ENCODE results near the gene ABCG1.
"Not testable (repeated sequence)": the region's sequence is repeated elsewhere in the genome, so short reads cannot be mapped to it uniquely, and the experiment has no call there.

Gene ABCG1

DNA sequence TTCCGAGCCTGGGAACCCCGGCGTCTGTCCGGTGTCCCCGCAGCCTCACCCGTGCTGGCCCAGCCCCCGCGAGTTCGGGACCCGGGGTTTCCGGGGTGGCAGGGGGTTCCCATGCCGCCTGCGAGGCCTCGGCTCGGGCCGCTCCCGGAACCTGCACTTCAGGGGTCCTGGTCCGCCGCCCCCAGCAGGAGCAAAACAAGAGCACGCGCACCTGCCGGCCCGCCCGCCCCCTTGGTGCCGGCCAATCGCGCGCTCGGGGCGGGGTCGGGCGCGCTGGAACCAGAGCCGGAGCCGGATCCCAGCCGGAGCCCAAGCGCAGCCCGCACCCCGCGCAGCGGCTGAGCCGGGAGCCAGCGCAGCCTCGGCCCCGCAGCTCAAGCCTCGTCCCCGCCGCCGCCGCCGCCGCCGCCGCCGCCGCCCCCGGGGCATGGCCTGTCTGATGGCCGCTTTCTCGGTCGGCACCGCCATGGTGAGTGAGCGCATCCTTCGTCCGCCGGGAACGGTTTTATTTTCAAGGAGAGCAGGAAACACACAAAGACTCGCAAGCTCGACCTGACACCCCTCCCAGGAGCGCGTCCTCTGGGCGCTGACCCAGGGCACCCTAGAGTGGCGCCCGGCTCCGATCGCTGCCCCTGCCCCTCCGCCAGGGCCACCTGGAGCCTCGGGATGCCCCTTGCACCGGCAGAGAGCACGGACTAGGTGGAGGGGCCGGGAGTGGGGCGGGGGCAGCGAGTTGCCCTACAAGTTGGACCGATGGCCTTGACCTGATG is at the start of gene ABCG1:
TSS of gene ABCG1 (plus strand) at position 305 of the 770 bp plus-strand sequence. CDS start at position 428, 123 bp downstream.
- DNase-seq = peak; percentile 23

DNA sequence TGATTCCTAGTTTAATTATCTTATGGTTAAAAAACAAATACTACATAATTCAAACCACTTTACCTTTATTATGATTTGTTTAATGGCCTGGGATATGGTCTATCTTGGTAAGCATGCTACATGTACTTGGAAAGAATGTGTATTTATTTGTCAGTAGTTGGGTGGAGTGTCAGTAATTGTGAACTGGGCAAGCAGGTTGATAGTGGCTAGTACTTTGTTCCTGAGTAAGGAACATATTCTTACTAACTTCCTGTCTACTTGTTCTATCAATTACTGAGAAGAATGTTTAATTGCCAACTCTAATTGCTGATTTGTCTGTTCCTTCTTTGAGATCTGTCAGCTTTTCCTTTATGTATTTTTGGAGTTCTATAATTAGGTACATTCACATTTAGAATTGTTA is 49.2 kb upstream of the ABCG1 start:
- DNase-seq = no peak

DNA sequence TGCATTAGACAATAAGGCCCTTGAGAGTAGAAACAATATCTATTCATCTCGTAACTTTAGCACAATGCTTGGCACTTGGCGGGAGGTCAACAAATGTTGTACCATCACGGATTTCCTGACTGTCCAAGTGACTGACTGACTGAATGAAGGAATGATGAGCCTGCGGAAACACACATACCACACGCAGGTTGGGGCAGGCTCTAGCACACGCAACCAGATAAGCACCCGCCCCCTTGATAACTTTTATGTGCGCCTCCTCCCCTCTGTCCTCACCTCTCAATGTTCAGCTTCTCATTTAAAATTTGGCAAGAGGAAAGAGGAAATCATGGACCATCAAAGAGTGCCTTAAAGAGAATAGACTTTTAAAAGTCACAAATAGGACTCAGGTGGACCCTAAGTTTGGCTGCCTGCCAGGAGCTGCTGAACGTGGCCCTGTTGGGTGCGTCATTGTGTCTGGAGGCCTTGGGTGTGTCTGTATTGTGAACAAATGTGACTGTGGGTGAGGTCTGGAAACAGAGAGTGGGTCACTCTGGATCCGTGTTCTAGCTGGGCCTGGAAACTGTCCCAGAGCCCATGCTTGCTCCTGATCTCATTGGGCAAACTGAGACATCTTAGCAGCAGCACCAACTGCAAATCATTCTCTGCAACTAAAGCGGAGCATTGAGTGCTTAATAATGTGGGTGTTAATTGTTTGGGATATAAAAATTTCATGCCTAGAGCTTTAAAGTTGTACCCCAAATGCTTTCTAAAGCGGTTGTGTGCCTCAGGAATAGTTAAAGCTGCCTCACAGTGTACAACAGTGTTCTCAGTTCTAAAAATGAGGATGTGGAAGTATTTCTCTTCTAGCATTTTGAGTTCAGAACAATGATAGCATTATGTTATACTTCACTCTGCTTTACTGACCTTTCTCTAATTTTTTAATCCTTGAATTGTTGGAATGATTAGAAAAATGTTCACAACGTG is 47.6 kb upstream of the ABCG1 start:
- DNase-seq = no peak

DNA sequence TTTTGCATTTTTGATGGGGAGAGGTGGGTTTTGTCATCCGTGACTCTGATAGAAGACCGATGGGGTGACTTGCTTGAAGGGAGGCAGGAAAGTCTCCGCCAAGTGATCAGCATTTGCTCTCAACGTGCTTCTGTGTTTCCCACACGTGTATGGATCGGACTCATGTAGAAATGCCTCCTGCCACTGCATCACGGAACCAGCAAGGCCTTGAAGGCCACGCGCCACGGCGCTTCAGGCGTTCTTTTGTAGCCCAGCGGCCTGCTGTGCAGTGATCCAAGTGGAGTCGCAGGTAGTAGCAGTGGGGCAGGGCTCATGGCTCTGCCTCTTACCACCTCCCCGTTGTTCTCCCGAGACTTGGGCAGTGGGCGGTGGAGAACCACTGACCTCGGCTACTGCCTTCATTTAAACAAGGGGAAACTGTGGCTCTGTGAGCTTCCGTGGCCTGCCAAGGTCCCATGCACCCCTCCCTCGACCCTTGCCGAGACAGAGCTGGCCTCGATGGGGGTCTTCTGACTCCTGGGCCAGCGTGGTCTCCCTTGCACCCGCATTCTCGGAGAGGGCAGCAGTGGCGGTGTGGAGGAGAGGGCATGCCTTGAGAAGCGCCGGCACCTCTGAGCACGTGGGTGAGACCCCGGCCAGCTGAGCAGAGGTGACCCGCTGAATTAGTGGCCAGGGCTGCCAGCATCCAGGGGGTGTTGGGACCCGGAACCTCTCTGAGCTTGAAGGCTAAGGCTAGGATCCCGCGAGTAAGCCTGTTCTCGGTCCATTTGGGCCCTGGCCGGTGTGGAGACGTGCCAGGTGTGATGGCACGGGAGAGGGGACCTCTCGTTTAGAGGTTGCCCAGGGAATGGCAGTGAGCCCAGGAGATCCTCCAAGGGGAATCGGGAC is 46.1 kb upstream of the ABCG1 start:
- no peak for DNase-seq

DNA sequence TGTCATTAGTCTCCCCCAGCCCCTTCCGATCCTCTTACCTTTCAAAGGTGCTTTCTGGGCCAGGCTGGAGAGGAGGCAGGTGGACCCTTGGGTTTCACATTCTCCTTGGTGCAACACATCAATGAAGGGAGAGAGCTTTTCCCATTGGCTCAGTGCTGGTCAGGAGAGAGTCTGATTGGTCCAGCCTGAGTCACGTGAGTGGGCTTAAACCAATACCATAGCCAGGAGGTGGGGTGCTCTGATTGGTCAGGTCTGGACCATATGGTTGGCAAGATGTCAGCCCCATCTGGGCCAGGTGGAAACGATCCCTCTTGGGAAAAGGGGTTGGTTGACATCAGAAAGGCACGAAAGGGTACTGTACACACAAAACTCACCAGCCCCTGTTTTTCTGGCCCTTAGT is 44.8 kb upstream of the ABCG1 start:
- DNase-seq = no peak

DNA sequence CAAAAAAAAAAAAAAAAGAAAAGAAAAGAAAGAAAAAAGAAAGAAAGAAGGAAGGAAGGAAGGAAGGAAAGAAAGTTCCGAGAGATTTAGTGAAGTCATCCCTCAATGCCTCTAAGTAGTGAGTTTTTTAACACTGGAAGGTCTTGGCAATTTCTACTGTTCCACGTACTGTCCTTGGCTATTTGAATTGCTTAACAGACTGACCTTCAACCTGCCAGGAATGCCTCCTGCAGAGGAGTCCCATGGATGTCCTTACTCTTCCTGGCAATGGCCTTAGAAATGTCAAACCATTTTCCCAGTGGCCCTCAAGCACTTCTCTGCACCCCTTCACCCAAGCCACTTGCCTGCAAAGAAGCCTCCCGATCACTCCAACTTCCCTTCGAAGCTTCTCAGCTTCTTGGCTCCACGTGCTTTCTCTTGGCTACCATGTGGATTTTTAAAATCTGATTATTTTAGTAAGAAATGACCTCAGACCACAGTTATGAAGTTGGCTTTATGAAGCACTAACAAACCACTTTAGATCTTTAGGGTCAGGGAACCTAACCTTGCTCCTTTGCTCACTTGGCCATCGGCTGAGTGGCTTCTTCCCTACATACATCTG is 43.7 kb upstream of the ABCG1 start:
- DNase-seq = no peak

DNA sequence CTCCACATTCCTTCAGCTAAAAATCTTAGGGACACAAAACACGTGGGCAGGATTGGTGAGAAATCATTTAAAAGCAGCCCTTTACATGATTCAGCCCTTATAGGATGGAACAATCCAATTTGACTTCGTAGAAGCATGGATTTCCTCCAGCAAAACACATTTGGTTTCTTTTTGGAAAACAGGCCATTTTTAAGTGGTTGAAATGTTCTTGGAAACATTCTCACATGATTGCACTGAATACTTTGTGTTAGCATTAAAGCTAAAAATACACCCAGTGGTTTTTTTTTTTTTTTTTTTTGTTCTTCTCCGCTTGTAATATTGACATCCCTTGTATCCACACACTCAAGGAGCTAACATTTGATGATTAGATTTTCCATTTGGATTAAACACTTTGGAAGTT is 42.1 kb upstream of the ABCG1 start:
- no peak for DNase-seq

DNA sequence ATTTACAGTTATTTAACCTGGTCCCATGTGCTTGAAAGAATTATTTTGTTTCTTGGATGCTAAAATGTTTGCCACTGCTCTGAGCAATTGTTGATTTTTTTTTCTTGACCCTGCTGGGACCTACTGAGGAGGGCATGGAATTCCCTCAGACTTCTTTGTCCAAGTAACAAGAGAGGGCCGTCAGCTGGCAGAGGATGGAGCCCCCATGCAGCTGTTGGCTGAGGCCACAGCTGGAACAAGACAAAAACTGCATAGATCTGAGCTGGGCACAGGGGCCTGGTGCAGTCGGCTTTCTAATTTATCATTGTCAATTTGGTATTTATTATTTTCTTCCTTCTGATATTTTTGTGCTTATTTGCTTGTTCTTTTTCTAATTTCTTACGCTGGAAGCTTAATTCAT is 39.6 kb upstream of the ABCG1 start:
- DNase-seq = no peak

DNA sequence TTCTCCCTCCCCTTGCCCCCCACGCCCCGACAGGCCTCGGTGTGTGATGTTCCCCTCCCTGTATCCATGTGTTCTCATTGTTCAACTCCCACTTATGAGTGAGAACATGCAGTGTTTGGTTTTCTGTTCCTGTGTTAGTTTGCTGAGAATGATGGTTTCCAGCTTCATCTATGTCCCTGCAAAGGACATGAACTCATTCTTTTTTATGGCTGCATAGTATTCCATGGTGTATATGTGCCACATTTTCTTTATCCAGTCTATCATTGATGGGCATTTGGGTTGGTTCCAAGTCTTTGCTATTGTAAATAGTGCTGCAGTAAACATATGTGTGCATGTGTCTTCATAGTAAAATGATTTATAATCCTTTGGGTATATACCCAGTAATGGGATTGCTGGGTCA is 38.9 kb upstream of the ABCG1 start:
- not testable (repeated sequence) for DNase-seq

DNA sequence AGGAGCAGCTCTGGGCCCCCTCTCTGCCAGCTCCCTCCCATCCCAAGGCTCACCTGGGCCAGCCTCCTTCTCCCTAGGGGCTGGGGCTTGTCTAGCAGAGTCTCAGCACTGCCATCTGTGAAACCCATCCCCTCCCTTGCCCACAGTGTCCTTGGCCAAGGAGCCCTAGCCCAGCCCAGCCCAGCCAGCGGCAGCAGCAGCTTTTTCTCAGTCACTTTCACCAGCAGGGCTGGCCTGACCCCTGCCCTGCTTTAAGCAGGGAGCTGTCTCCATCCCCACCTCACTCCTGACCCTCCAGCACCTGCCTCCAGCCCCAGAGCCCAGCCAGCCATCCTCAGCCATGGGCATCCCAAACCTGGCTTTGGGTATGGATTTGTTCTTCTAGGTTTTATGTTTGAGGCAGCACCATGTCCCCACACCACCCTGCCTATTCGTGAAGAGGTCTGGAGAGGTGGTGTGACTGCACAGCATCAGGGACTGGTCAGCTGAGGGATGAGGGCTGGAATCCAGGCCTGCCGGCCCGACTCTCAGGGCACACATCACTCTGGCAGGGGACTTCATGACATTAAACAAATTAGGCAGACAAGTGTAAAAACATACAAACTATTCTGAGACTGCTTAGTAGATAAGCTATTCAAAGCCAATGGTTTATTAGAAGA is 36.1 kb upstream of the ABCG1 start:
- no peak for DNase-seq

DNA sequence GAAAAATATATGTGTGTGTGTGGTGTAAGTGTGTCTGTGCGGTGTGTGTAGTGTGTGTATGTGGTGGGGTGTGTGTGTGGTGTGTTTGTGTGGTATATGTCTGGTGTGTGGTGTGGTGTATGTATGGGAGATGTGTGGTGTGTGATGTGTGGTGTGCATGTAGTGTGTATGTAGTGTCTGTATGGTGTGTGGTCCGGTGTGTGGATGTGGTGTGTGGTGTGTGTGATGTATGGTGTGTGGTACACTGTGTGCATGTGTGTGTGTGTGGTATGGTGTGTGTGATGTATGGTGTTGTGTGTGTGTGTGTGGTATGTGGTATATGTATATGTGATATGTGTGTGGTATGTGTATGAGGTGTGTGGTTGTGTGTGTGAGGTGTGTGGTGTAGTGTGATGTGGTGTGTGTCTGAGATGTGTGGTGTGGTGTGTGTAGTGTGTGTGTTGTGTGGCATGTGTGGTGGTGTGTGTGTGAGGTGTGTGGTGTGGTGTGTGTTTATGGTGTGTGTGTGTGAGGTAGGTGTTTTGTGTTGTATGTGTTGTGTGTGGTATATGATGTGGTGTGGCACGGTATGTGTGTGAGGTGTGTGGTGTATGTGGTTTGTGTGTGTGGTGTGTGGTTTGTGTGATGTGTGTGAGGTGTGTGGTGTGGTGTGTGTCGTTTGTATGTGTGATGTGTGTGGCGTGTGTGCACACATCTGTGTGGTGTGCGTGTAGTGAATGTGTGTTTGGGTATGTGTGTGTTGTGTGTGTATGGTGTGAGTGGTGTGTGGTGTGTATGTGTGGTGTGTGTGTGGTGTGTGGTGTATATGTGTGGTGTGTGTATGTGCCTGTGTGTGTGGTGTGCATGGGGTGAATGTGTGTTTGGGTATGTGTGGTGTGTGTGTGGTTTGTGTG is 35.3 kb upstream of the ABCG1 start:
- DNase-seq = no peak

DNA sequence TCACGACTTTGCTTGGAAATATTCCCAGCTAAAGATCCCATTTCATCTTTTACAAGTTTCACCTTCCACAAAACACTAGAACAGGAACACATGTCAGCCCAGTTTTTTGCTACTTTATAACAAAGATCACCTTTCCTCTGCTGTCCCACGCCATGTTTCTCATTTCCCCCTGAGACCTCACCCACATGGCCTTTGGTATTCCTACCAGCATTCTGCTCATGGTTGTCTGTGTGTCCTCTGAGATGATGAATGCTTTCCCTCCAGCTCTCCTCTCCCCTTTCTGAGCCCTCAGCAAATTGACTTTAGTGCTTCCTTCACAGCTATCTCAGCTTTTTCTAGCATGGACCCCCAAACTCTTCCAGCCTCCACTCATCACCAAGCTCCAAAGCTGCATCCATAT is 32.3 kb upstream of the ABCG1 start:
- no peak for DNase-seq

DNA sequence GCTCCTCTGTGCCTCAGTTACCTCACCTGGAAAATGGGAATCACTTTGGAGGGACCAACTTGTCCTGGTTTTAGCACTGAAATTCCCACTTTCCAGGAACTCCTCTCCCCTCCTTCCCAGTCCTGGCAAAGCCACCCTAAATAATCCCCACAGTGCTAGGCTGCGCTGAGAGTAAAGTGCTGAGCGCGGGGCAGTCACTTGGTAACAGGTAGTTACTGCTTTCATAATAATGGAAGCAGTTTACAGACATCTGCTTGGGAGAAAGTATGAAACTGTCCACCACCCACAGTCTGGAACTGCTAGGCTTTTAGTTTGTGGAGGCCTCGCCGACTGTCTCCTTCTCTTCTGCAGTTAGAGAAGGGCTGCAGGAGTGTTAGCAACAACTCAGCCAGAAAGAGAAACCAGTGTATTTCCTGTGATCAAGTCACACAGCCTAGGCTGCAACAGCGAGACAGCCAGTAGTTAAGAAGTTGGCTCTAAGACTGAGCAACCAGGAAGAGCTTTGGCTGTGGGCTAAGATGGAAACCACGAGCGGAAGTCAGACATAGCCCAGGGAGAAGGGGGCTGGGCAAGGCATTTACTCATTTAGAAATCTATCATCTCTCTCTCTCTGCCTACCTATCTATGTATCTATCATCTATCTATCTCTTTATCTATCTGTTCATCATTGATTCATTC is 30.8 kb upstream of the ABCG1 start:
- DNase-seq = no peak

DNA sequence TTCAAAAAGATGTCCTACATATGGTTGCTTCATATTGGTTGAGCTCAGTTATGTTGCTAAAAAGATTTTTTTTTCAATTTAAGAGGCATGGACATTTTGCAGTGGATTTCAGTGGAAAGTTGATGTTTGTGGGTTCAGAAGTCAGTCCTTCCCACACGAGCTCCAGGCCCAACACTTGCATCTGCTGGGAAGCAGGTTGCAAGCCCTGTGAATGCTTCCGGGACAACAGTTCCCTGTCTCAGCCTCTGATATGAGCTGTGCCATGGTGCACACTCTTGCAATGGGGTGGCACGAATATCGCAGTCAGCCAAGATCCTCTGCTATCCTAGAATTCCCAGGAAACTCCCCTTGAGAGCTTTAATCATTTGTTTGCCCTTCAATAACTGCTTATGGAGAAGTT is 30.3 kb upstream of the ABCG1 start:
- no peak for DNase-seq

DNA sequence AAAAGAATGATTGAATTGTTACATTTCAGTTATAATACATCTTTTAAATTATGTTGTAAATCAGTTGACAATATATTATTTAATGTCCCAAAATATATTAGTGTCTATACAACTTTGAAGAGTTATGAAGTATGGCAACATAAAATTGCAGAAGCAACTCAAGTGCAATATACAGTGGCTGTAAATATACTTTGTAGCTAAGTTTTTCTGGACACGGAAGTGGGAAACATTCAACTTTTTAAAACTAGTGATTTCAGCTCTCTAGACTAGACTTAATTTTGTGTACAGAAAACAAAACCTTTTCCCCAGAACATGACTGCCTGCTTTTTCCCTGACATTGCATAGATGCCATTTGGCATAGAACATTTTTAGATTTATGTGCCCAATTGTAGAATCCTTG is 29.5 kb upstream of the ABCG1 start:
- no peak for DNase-seq

DNA sequence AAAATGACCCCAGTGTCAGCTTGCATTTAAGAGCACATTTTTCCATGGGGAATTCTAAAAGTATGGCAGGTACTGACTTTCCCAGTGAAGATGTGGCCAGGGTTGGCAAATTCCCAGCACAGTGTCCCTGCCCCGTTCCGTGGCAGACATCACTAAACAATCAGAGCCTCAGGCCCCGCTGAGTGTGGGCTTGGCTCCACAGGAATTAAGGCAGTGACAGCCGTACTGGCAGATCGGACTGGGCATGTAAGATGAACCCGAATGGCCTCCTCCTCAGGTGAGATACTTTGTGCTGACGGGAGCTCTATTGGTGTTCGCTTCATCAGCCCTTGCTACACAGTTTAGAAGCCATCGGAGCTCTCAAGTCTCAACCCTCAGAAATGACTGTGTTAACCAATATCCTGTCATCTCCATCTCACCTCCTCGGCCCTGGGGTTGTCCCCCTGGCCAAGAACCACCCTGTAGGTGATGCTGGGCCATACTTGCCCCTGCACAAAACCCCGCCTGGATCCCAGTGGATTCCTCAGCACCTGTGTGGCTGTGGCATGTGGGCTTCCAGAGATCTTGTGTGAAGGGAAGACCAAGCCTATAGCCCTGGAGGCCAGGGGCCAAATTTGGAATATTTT is 29.0 kb upstream of the ABCG1 start:
- no peak for DNase-seq

DNA sequence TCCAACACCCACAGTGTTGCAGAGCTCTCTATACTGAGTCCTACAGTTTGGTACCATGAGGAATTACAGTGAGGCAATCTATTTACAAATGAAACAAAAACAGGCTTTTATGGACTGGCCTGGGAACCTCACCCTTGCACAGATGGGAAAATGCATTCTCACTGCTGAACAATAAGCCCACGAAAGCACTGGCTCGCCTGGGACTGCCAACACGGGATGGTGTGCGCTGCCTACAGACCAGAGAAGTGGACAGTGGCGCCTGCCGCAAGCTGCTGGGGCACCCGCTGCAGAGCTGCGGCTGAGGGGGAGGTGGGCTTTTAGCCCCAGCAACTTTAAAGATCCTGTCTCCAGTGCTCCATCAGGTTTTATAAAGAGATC is 28.5 kb upstream of the ABCG1 start:
- DNase-seq = no peak

DNA sequence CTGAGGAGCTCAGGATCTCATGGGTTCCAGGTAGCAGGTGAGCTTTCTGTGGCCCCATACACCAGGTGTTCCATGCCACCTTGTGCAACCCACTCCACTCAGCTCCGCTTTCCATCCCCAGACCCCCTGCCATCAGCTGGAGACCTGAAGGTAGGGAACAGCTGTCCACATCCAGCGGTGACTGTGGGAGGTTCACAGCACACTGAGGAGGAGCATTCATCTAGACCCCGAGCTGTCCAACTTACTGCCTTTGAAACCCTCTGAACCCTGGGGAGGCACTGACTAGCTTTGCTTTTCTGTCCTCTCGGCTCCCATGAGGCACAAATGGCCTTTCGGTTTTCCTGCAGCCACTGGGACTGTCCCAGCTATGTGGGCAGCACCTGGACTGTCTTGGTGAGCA is 27.9 kb upstream of the ABCG1 start:
- no peak for DNase-seq

DNA sequence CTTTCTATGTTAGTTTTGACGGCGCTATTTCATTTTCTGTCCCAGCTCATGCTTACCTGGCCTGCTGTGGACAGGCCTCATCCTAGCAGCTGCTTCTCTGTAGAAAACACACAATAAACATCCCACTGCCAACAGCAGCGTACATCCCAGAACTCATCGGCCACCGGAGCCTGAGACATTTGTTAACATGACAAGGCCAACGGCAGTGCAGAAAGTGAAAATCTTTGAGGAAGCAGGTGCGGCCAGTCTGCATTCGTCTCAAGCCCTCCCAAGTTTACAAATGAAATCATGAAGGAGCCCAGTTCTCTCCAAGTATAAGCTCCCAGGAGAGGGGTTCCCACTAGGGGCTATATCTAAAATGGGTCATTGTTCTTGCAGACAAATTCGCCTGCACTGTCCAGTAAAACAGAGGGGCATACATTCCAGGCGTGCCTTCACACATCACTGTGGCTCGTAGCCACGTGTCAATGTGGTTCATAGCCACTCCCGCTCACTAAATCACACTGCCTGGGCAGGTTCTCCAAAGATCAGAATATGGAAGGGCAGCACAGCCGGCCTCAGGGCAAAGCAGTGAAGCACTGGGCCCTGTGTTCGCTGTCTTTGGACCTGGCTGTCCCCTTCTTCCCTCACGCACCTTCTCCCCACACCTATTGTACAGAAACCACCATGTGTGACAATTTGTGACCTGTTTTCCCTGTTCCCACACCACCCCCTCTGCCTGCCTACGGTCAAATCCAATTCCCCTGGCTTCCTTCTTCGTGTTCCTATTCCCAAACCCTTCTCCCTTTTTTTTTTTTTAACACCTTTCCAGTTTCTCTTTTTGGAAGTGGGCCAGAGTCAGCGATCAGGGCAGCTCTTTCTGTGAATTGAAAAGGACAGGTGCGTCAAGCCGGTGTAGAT is 27.0 kb upstream of the ABCG1 start:
- DNase-seq = no peak

Measured in NCI-H2227 treated with DMSO at 0.1 percent for 48 hours (cell line).